ENCODE results near the gene GTSE1. TPM values are rescaled to one million over a fixed set of nuclear protein-coding genes. Genes with fewer than 3 reads are reported as not detected.

GTSE1 gene
- total and polyA plus RNA-seq, 2 of the 13 experiments (the other 11 are each of a cell fraction or from before 2014, with no cell fraction given): 10.7 to 13.5 TPM

- in situ Hi-C loops (cut with HindIII; ENCODE audit: extremely low pct_ligation_motif_present, low pct_unique_long_range_greater_than_20kb) (no loop called here), intact Hi-C loops (cut with micrococcal nuclease; ENCODE audit: unreplicated experiment) (no loop called here)
- no peaks in the 10 kb centered on the region for H3K27me3 ChIP-seq (ENCODE audit: control insufficient read depth in 1 of 2, insufficient read depth in 2 of 2, low read length in 2 of 2)
- peak overlapping the region; percentile 84 for H3K27ac ChIP-seq (ENCODE audit: extremely low read length, insufficient read depth, low read length)
- ATAC-seq (peak; percentile 73), DNase-seq (ENCODE audit: low spot score) (peak; percentile 20), FAIRE-seq (no peak)
- H4K20me1 ChIP-seq (ENCODE audit: insufficient read depth, low read length): peaks cover 5% of the 10 kb centered on the region; the same call in 1 of the 2 replicates
- ChIA-PET POLR2A (interaction anchor here (0.8 to 2.1 kb wide), 12 partner anchors 21 to 1655 kb away, joined by 3 to 12 read pairs (median 4); partner anchors contain the start of genes CDPF1, GTSE1 and TTC38), CTCF (ENCODE audit: low intra/inter-chr PET ratio, low total read pairs) (no interaction called here)
- peaks cover 40% of the 10 kb centered on the region for H3K4me1 ChIP-seq (ENCODE audit: insufficient read depth, low read length)
- H3K79me2 ChIP-seq (ENCODE audit: insufficient read depth, low read length): peaks cover 36% of the 10 kb centered on the region
- no peaks in the 10 kb centered on the region for H3K9me3 ChIP-seq (ENCODE audit: low read length)
- 3% methylated on average over 21 of the region's 42 CpGs for WGBS (ENCODE audit: low lambda C conversion rate)
- peak overlapping the region; percentile 98 for H3K4me2 ChIP-seq (ENCODE audit: low read depth, low read length)
- BruUV-seq (replicated peaks): no TSS peak
- no peak overlapping the region for H2AFZ ChIP-seq (ENCODE audit: low read length)
- H3K36me3 ChIP-seq (replicated peaks in 1 of 2; ENCODE audit: control insufficient read depth in 1 of 2, insufficient read depth in 2 of 2, low read length in 2 of 2): peaks cover 12 to 30% of the 10 kb centered on the region in 2 experiments
- H3K4me3 ChIP-seq (replicated peaks in 1 of 3; ENCODE audit: insufficient read depth in 1 of 3, low read depth in 2 of 3, low read length in 3 of 3): peak overlapping the region; percentile 72 to 100 (median 98)
- peak overlapping the region; percentile 88 for H3K9ac ChIP-seq (ENCODE audit: insufficient read depth, low read depth, low read length)
- TF ChIP-seq ZNF710 (CRISPR knock-in tag; IDR thresholded peaks at IDR 0.05; ENCODE audit: borderline replicate concordance) (no peak), RBAK (CRISPR knock-in tag; IDR thresholded peaks at IDR 0.05) (peak; percentile 65; the same call in 1 of the 2 replicates), MYPOP (CRISPR knock-in tag; IDR thresholded peaks at IDR 0.05) (peak; percentile 30; the same call in 1 of the 2 replicates), ZBTB39 (CRISPR knock-in tag; IDR thresholded peaks at IDR 0.05) (0 out of 2 replicates have a peak, but pooled peaks have one; percentile 39), PLSCR1 (CRISPR knock-in tag; IDR thresholded peaks at IDR 0.05; ENCODE audit: borderline replicate concordance) (0 out of 2 replicates have a peak, but pooled peaks have one; percentile 17), TCF7 (IDR thresholded peaks at IDR 0.05; ENCODE audit: low read depth) (no peak), PAX8 (CRISPR knock-in tag; IDR thresholded peaks at IDR 0.05; ENCODE audit: borderline replicate concordance) (no peak), KDM5A (IDR thresholded peaks at IDR 0.05; ENCODE audit: borderline replicate concordance, low read length) (peak; percentile 51; the same call in 1 of the 2 replicates), SMYD3 (CRISPR knock-in tag; IDR thresholded peaks at IDR 0.05) (no peak), BHLHE40 (IDR thresholded peaks at IDR 0.05; ENCODE audit: low read length) (peak; percentile 60; the same call in 1 of the 2 replicates), ZKSCAN8 (CRISPR knock-in tag; IDR thresholded peaks at IDR 0.05; ENCODE audit: borderline replicate concordance) (no peak), ARNTL (CRISPR knock-in tag; IDR thresholded peaks at IDR 0.05) (0 out of 2 replicates have a peak, but pooled peaks have one; percentile 1), ZNF773 (CRISPR knock-in tag; IDR thresholded peaks at IDR 0.05; ENCODE audit: borderline replicate concordance) (no peak), NFE2L1 (CRISPR knock-in tag; IDR thresholded peaks at IDR 0.05; ENCODE audit: borderline replicate concordance) (0 out of 2 replicates have a peak, but pooled peaks have one; percentile 25), ZNF430 (CRISPR knock-in tag; IDR thresholded peaks at IDR 0.05) (peak; percentile 1; the same call in 1 of the 2 replicates)
Observed at GRCh38 chr22:46336119-46337078, 39.7 kb downstream of the GTSE1 start.

Data from HepG2 (cell line).